Hematopoietic multipotent progenitor cell treated with erythropoietin and hydrocortisone succinate and interleukin-3 and kit ligand, for 15 days (in vitro differentiated cells): ENCODE data around the gene SIM1.

Experiments used
- DNase-seq: peaks from one replicate; pipeline ENCODE4 v3.0.0-alpha.2; 2015; ENCODE audit warnings: low spot score

SIM1 gene

GRCh38 chr6:100472674-100473073, 8.0 kb upstream of the SIM1 start:
- DNase-seq = no peak

DNA sequence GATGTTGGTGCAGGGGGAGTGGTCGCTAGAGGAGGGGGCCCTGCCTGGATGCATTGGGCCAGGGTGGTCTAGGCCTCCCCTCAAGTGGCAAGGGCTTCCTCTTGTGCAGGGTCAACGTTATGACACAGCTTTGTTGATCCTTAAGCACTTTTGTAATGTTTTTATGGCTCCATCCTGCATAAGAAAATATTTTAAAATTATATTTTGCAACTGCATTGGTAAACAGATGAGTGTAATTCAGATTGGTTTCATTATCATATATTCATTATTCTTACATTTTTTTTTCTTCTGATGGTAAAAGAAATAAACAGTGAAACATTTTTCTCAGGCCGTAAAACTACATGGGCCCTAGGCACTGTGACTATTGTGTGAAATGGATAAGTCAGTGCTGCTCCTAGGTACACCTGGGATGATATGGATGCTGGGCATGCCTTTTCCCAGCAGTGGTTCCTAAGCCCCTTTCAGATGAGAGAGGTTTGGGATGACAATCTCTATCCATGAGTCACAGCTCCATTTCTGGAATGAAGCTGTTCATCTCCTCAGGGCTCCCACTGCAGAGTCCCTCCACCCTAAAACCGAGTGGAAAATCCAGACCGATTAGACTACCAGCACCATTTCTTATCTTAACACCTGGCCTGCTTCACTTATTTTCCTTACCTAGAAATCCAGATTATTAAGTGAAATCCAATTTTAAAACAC, 5.8 kb upstream of the SIM1 start:
- no peak for DNase-seq

GRCh38 chr6:100469101-100469859, 4.6 kb upstream of the SIM1 start:
- DNase-seq = no peak

GRCh38 chr6:100468016-100468622, 3.4 kb upstream of the SIM1 start:
- DNase-seq = no peak

DNA sequence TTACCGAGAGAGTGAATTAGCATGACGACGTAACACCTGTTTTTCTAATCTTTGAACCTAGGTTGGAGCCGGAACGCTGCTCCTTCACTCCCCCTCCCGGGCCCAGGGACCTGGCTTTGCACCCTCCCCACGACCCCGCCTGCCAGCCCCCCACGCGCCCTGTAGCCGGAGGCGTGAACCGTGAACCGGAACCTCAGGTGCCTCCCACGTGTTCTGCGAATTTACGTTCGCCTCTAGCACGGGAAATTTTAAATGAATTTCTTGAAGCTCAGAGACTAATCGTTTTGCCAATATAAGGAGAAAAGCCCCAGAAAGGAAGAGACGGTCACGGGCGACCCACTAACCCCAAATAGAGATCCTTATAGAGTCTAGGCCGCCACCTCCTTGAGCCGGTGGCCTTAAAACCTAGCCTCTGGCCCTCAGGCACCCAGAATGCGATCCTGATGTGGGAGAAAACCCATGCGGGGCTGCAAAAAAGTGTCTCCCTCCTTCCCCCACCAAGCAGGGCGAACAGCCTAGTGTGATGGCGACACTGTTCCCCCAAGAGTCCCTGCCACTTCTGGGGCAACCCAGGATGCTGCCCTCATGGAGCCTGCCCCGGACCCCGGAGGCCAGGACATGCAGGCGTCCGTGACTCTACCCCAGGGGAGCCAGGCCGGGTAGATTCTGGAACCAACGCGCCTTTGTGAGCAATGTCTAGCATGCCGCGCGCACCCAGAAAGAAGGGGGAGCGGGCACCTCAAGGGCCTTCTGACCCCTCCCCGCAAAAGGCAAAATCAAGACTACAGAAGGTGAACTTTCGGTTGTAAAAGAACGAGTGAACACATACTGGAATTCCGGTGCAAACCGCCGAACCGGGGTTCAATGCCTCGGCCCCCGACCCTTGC, 2.7 kb upstream of the SIM1 start:
- DNase-seq = no peak

DNA sequence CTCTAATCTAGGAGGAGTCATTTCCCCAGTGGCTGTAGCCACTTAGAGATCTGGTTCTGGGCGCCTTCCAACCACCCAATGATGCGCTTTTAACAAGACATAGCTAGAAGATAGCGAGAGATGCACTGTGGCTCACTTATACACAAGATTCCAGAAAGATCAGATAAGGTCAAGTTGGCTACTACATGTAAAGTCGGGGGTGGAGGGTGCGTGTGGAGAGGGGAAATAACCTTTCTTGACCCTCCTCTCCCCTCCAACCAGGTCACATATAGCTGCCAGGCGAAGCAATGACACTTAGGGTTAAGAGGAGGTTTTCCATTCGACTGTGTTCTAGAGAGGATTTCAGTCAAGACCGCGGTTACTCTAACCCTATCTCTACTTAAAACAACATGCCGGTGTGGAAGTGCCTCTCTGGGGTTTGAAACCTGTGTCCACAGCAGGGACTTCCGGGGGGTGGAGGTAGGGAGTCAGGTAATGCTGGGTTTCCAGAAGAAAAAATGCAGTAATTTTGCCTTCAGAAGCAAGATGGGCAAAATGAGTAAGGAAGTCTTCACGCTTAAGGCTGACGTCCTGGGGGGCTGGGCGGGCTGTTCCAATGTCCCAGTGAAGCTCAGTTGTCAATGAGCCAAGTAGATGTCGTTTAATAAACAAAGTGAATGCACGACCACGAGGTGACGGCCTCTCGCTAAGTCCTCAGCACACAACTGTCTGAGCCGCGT, 1.8 kb upstream of the SIM1 start:
- DNase-seq = no peak

DNA sequence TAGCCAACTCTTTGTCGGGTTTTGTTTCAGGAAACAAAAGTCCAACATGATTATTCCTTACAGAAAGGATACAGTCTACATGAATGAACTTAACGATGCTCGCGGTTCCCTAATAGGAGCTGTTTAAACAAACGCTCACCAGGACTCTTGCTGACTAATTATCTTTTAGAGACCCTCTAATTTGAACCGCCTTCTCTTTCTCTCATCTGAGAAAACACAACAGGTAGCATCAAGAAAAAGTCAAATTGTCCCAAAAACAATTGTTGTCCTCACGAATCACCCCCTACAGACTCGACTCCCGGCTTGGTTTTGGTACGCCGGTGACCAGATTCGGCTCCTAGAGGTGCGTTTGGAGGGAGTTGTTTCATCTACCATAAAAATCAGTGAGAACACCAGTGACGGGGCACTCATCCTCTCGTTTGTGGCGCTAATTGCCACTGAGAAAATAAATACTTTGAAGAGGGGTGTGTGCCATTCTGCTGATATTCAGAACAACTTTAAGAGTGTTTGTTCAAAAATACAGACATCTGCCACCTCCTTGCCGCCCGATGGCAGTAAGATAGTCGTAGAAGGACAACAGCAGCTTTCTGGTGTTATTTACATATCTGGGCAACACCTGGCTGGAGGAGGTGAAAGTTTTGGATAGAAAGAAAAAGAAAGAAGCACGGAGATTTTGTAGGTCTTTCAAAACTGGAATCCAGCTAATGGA, 1.1 kb upstream of the SIM1 start:
- no peak for DNase-seq

GRCh38 chr6:100464162-100464851, 414 bp downstream of the SIM1 start:
- DNase-seq = no peak

DNA sequence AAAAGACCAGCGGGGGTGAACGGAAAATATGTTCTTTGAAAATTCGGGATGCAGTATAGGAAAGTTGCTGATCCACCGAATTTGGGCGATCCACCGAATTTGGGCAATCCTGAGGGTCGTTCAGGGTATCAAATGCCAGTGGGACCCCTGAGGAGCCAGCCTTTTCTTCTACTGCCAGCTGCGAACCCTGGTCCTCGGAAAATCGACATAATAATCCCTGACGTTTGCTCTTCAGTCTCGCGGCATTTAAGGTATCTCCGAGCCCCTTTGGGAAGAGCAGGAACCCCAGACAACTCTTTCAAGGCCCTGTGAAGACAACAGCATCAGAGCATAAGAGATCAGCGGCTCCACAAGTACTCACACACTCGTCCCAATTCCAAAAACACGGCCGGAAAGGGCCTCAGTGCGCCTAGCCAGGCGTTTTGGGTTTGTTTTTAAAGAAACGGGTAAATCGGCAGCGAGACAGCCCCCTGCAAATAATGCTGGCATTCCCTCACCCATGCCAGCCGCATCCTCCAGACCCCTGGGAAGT, 1.0 kb downstream of the SIM1 start:
- DNase-seq = no peak

- DNase-seq = no peak
Measured at GRCh38 chr6:100462706-100463629, 1.8 kb downstream of the SIM1 start.

DNA sequence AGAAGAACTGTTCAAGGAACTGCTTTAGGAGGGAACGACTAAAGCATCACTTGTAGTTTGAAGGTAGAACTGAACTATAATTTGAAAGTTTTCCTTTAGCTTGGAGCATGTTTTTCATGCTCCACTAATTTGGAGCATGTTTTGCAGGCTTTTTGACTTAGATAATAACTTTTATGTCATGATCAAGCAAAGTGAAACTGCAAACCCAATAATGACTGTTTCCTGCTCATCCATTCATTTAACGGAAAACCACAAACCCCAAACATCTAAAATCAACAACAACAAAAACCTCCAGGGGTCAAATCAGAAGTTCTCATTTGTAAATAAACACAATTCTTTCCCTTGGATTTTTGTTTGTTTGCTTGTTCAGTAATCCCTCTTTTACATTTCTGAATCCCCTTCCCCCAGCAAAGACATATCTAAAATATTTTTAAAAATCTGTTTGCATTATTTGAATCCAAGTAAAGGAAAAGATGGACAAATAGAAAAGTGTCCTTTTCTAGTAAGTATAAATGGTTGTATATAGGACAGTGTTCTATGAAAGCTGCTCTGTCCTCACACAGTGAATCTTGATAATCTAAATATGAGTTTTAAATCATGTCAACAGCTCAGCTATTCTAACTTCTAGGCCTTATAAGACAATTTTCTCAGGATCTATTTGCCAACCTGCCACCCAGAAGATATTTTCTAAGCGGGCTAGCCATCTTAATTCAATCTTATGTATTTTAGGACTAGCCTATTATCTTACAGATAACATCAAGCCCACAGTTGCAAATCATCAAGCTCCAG, 2.6 kb downstream of the SIM1 start:
- DNase-seq = no peak

DNA sequence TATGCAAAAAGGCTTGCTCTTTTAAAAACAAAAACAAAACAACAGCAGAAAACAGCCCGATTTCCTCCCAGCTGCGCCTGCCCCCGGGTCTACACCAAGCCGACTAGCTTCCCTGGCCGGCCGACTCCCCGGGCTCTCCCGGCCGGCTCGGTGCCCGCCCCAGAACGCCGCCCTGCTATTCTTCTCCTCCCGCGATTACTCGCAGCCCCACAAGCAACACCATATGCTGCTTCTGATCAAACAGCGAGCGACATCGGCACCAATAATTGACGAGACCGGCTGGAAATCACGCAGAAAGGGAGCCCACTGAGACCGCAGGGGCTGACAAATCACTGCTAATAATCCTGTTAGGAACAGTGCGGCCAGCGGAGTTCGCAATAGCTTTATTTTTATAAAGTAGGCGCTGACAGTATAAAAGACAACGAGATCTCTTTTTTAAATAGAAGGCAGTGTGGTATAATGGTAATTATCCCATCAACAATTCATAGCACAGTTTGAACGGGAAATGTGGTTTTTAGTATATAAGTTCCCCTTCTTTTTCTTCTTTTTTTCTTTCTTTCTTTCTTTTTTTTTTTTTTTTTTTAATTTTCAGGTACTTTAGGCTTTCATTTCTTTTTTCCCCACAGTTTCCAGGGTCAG, 3.3 kb downstream of the SIM1 start:
- DNase-seq = no peak

DNA sequence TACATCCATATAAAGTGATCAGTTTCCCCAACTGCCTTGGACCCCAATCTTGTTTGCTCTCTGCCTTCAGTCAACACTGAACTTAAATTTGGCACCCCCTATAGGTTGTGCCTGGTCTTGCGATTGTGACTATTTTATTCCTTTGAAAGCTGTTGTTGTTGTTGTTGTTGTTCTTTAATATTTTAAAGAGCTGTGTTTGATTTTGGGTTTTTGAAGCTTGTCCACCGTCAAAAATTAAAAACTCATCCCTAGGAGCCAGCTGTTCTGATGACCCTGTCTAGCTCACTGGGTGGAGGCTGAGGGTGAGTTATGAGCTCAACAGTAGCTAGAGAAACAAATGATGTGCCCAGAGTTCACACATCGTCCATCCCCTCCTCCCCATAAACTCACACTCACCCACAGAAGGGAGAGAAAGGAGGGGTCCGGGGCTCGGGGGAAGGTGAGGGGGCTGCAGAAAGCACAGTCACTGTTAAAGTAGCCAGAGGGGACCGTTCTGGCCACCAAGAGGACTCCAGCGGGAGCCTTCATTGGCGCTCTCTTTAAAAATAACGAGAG, 4.0 kb downstream of the SIM1 start:
- no peak for DNase-seq

DNA sequence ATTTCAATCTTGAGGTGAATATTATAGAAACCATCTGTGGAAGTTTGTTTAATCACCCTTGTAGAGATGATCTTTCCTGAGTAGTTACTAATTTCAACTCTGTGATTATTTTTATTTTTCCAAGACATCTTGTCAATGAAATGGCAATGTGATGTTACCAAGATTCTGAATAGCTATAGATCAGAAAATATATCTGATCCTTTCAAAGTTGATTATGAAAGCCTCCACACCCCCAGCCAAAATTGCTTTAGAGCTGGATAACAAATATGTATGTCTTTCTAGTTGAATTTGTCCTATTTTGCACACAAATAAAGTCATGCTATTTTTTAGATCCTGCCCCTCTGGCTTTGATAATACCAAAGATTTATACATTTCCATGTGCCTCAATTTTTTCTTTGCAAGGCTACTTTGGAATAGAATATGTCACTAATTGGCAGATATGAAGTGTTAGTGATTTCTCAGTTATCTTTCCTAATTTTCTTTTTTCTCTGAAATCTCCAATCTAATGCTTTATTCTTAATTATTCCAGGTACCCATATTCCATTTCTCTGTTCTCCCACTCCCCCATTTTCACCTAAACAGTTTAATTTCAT, 5.0 kb downstream of the SIM1 start:
- DNase-seq = no peak

GRCh38 chr6:100458841-100459591, 5.7 kb downstream of the SIM1 start:
- no peak for DNase-seq

GRCh38 chr6:100457311-100457990, 7.3 kb downstream of the SIM1 start:
- no peak for DNase-seq
